Measurements from ENCODE around the gene EIF4G3. TPM values are rescaled to one million over a fixed set of nuclear protein-coding genes. Genes with fewer than 3 reads are reported as not detected.

EIF4G3 gene
- total and polyA plus RNA-seq, 10 donors: 14.3 to 97.3 (median 64.1) TPM

- Histone ChIP-seq H3K27ac (no peak overlapping the region), H3K27me3 (replicated peaks in 1 of 7) (no peaks in the 10 kb centered on the region), H3K4me1 (peaks cover 0 to 10% (median 3%) of the 10 kb centered on the region in 6 donors), H3K4me3 (no peak overlapping the region), H3K36me3 (peaks cover 0 to 25% (median 6%) of the 10 kb centered on the region in 6 donors), H3K9me3 (no peaks in the 10 kb centered on the region)
- 89 to 95% (median 94%) methylated on average over 3 of the region's 3 CpGs for WGBS, 5 donors
- intact Hi-C loops (cut with DNase I; ENCODE audit: low total_unique reads): no loop called here
- DNase-seq: no peak
- TF ChIP-seq POLR2A (IDR thresholded peaks at IDR 0.05) (no peak), POLR2AphosphoS5 (IDR thresholded peaks at IDR 0.05) (no peak)
- TF ChIP-seq, protein P1, sequence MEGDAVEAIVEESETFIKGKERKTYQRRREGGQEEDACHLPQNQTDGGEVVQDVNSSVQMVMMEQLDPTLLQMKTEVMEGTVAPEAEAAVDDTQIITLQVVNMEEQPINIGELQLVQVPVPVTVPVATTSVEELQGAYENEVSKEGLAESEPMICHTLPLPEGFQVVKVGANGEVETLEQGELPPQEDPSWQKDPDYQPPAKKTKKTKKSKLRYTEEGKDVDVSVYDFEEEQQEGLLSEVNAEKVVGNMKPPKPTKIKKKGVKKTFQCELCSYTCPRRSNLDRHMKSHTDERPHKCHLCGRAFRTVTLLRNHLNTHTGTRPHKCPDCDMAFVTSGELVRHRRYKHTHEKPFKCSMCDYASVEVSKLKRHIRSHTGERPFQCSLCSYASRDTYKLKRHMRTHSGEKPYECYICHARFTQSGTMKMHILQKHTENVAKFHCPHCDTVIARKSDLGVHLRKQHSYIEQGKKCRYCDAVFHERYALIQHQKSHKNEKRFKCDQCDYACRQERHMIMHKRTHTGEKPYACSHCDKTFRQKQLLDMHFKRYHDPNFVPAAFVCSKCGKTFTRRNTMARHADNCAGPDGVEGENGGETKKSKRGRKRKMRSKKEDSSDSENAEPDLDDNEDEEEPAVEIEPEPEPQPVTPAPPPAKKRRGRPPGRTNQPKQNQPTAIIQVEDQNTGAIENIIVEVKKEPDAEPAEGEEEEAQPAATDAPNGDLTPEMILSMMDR (IDR thresholded peaks at IDR 0.05 in 8 of 11, conservative IDR thresholded peaks at IDR 0.05 in 3 of 11): no peak
Measured at GRCh38 chr1:20983297-20983889, 193.3 kb downstream of the EIF4G3 start.

DNA sequence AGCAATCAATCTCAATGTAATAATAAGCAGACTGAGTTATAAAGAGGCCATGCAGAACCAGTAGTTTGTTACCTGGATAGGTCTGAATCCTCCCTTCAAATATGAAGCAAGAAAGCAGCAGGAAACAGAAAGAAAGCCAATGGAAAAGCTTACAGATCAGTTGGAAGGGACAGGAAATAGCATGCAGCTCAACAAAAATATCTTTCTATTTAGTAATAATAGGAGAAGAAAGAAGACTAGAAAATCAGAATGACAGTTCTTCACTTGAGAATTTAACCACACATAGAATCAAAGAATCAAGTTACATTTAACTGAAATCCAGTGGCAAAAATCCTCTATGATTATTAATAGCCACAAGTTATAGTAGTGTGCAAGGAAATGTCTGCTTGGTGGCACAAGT, 194.4 kb downstream of the EIF4G3 start:
- no peak overlapping the region for H3K4me3 ChIP-seq
- no peak for TF ChIP-seq POLR2A (IDR thresholded peaks at IDR 0.05)
- no peak for TF ChIP-seq POLR2AphosphoS5 (IDR thresholded peaks at IDR 0.05)
- TF ChIP-seq, protein P1 (IDR thresholded peaks at IDR 0.05 in 8 of 11, conservative IDR thresholded peaks at IDR 0.05 in 3 of 11): no peak
- no peaks in the 10 kb centered on the region for H3K9me3 ChIP-seq
- peaks cover 0 to 26% (median 6%) of the 10 kb centered on the region in 6 donors for H3K36me3 ChIP-seq
- intact Hi-C loops (cut with DNase I; ENCODE audit: low total_unique reads): no loop called here
- peak overlapping the region in 1 of 8 donors; percentile 9 for H3K27ac ChIP-seq
- H3K27me3 ChIP-seq (replicated peaks in 1 of 7): no peaks in the 10 kb centered on the region
- peaks cover 0 to 10% (median 3%) of the 10 kb centered on the region in 6 donors for H3K4me1 ChIP-seq
- no peak for DNase-seq

- H3K36me3 ChIP-seq: peaks cover 0 to 26% (median 6%) of the 10 kb centered on the region in 6 donors
- no peaks in the 10 kb centered on the region for H3K27me3 ChIP-seq (replicated peaks in 1 of 7)
- H3K9me3 ChIP-seq: no peaks in the 10 kb centered on the region
- peak overlapping the region in 1 of 8 donors; percentile 9 for H3K27ac ChIP-seq
- DNase-seq: no peak
- intact Hi-C loops (cut with DNase I; ENCODE audit: low total_unique reads): no loop called here
- TF ChIP-seq, protein P1 (IDR thresholded peaks at IDR 0.05 in 8 of 11, conservative IDR thresholded peaks at IDR 0.05 in 3 of 11): peak in 1 of 11 experiments; percentile 16
- no peak for TF ChIP-seq POLR2A (IDR thresholded peaks at IDR 0.05)
- H3K4me3 ChIP-seq: no peak overlapping the region
- peaks cover 0 to 10% (median 3%) of the 10 kb centered on the region in 6 donors for H3K4me1 ChIP-seq
Measured at GRCh38 chr1:20981915-20982314, 194.8 kb downstream of the EIF4G3 start.

- Histone ChIP-seq H3K36me3 (peaks cover 0 to 26% (median 6%) of the 10 kb centered on the region in 6 donors), H3K4me1 (peaks cover 0 to 10% (median 3%) of the 10 kb centered on the region in 6 donors), H3K9me3 (no peaks in the 10 kb centered on the region), H3K4me3 (no peak overlapping the region), H3K27me3 (replicated peaks in 1 of 7) (no peaks in the 10 kb centered on the region), H3K27ac (no peak overlapping the region)
- intact Hi-C loops (cut with DNase I; ENCODE audit: low total_unique reads): no loop called here
- TF ChIP-seq POLR2AphosphoS5 (IDR thresholded peaks at IDR 0.05): no peak
- no peak for TF ChIP-seq POLR2A (IDR thresholded peaks at IDR 0.05)
- TF ChIP-seq, protein P1 (IDR thresholded peaks at IDR 0.05 in 8 of 11, conservative IDR thresholded peaks at IDR 0.05 in 3 of 11): no peak
- WGBS, 5 donors: 90 to 97% (median 96%) methylated on average over 2 of the region's 2 CpGs
- no peak for DNase-seq
Measured at GRCh38 chr1:20980051-20980450, 196.6 kb downstream of the EIF4G3 start.

Data from spleen (tissue), 11 donors.